Activated CD4-positive, alpha-beta memory T cell treated with anti-CD3 and anti-CD28 coated beads, Interleukin-2, amount 10 ng/mL, durations not matched to agents 7 days and 5 days (primary cell): Measurements from ENCODE around the gene XPO5. TPM values are rescaled to one million over a fixed set of nuclear protein-coding genes. Genes with fewer than 3 reads are reported as not detected.

Experiments used
- CTCF ChIA-PET: fragments of 350-600 bp; sonication (Branson Sonifier 250); formaldehyde crosslinking; loops from one replicate; lab custom pipeline; 2021; ENCODE audit warnings: antibody characterized with exemption, inconsistent platforms; lab: Charles Lee
- POLR2A ChIA-PET: fragments of 350-600 bp; sonication (Branson Sonifier 250); formaldehyde crosslinking; loops from one replicate; lab custom pipeline; 2021; ENCODE audit warnings: antibody characterized with exemption; lab: Charles Lee
- DNase-seq: peaks from one replicate; pipeline ENCODE4 v3.0.0-alpha.2; 2020
- H3K27ac Mint-ChIP-seq: one replicate; pipeline ENCODE4 v1.8.0; 2021; ENCODE audit warnings: mild to moderate bottlenecking, mixed read lengths
- H3K27me3 Mint-ChIP-seq: one replicate; pipeline ENCODE4 v1.8.0; 2021; ENCODE audit warnings: mixed read lengths
- H3K36me3 Mint-ChIP-seq: one replicate; pipeline ENCODE4 v1.8.0; 2021; ENCODE audit warnings: low read depth, mixed read lengths
- H3K4me1 Mint-ChIP-seq: one replicate; pipeline ENCODE4 v1.8.0; 2021; ENCODE audit warnings: mixed read lengths
- H3K4me3 Mint-ChIP-seq: one replicate; pipeline ENCODE4 v1.8.0; 2021; ENCODE audit warnings: mild to moderate bottlenecking, mixed read lengths
- H3K9me3 Mint-ChIP-seq: one replicate; pipeline ENCODE4 v1.8.0; 2021; ENCODE audit warnings: mixed read lengths
- total RNA-seq, 2 experiments: library from RNA; stranded (reverse); gene quantifications; one replicate each; pipeline ENCODE4 v1.2.3, GENCODE V29; 2021

XPO5 gene
- total RNA-seq, 2 experiments from 2014 or later: 62.5 to 78.5 TPM

- POLR2A ChIA-PET: no interaction called here
- Mint-ChIP-seq H3K9me3 (no peaks in the 10 kb centered on the region), H3K27me3 (peaks cover 17% of the 10 kb centered on the region), H3K4me3 (no peak overlapping the region), H3K27ac (no peak overlapping the region), H3K4me1 (peaks cover 34% of the 10 kb centered on the region), H3K36me3 (peaks cover 49% of the 10 kb centered on the region)
- CTCF ChIA-PET: no interaction called here
- no peak for DNase-seq
These were observed 63.9 kb downstream of the XPO5 start for GRCh38 chr6:43511824-43512415.

- POLR2A ChIA-PET: interaction anchor here (1.1 to 1.6 kb wide), 3 partner anchors 8 to 532 kb away, joined by 3 to 7 read pairs (median 5); partner anchors contain the start of gene PEX6
- peak overlapping the region; percentile 62 for H3K4me3 Mint-ChIP-seq
- CTCF ChIA-PET: interaction anchor here (1.4 kb wide), 1 partner anchor 53 kb away, joined by 3 read pairs; no protein-coding TSS in a partner anchor
These were observed 65.0 kb downstream of the XPO5 start for GRCh38 chr6:43510827-43511163.

GRCh38 chr6:43509984-43510826 is 65.6 kb downstream of the XPO5 start, which contains the start of gene LRRC73:
Gene LRRC73, minus strand, starts transcription at chr6:43510346. Its CDS starts 561 bp downstream, at chr6:43509785.
- peaks cover 41% of the 10 kb centered on the region for H3K36me3 Mint-ChIP-seq
- no peaks in the 10 kb centered on the region for H3K9me3 Mint-ChIP-seq
- CTCF ChIA-PET: interaction anchor here (1.0 to 1.4 kb wide), 4 partner anchors 14 to 141 kb away, joined by 3 read pairs; partner anchors contain the start of genes DLK2 and ZNF318
- H3K27ac Mint-ChIP-seq: peak within 1 kb of the TSS; percentile 66
- POLR2A ChIA-PET: interaction anchor here (0.6 to 1.6 kb wide), 4 partner anchors 9 to 531 kb away, joined by 3 to 7 read pairs (median 4); partner anchors contain the start of gene PEX6
- H3K4me3 Mint-ChIP-seq: peak within 1 kb of the TSS; percentile 79
- H3K27me3 Mint-ChIP-seq: peaks cover 17% of the 10 kb centered on the region
- peaks cover 30% of the 10 kb centered on the region for H3K4me1 Mint-ChIP-seq
- peak; percentile 80 for DNase-seq

More at GRCh38 chr6:43510827-43511163, 65.0 kb downstream of the XPO5 start:
- H3K27ac Mint-ChIP-seq: no peak overlapping the region
- H3K4me1 Mint-ChIP-seq: peaks cover 36% of the 10 kb centered on the region
- peaks cover 45% of the 10 kb centered on the region for H3K36me3 Mint-ChIP-seq
- peaks cover 17% of the 10 kb centered on the region for H3K27me3 Mint-ChIP-seq
- DNase-seq: no peak
- H3K9me3 Mint-ChIP-seq: no peaks in the 10 kb centered on the region

GRCh38 chr6:43509142-43509983 is 66.5 kb downstream of the XPO5 start:
- Mint-ChIP-seq H3K27ac (peak overlapping the region; percentile 66), H3K4me1 (peaks cover 23% of the 10 kb centered on the region), H3K9me3 (no peaks in the 10 kb centered on the region), H3K4me3 (peak overlapping the region; percentile 79), H3K36me3 (peaks cover 34% of the 10 kb centered on the region), H3K27me3 (peaks cover 17% of the 10 kb centered on the region)
- no peak for DNase-seq
- CTCF ChIA-PET: interaction anchor here (1.0 to 4.1 kb wide), 6 partner anchors 13 to 280 kb away, joined by 3 to 62 read pairs (median 3); partner anchors contain the start of genes DLK2, DNPH1 and ZNF318
- POLR2A ChIA-PET: interaction anchor here (0.6 to 1.6 kb wide), 4 partner anchors 10 to 530 kb away, joined by 3 to 7 read pairs (median 4); partner anchors contain the start of gene PEX6

- Mint-ChIP-seq H3K36me3 (peaks cover 30% of the 10 kb centered on the region), H3K4me3 (peak overlapping the region; percentile 79), H3K4me1 (peaks cover 20% of the 10 kb centered on the region), H3K27ac (no peak overlapping the region), H3K9me3 (no peaks in the 10 kb centered on the region), H3K27me3 (peaks cover 17% of the 10 kb centered on the region)
- CTCF ChIA-PET: interaction anchor here (3.0 to 4.1 kb wide), 4 partner anchors 10 to 279 kb away, joined by 19 to 62 read pairs (median 32); partner anchors contain the start of genes DLK2, DNPH1, POLR1C and YIPF3
- no peak for DNase-seq
- POLR2A ChIA-PET: interaction anchor here (1.8 to 3.8 kb wide), 2 partner anchors 8 to 14 kb away, joined by 5 to 31 read pairs; partner anchors contain the start of genes POLR1C and YIPF3
These were observed 67.2 kb downstream of the XPO5 start for GRCh38 chr6:43508481-43509141.

GRCh38 chr6:43506667-43507471 is 69.0 kb downstream of the XPO5 start:
- H3K27ac Mint-ChIP-seq: no peak overlapping the region
- H3K4me1 Mint-ChIP-seq: peaks cover 16% of the 10 kb centered on the region
- H3K27me3 Mint-ChIP-seq: peaks cover 17% of the 10 kb centered on the region
- ChIA-PET CTCF (interaction anchor here (0.5 to 4.1 kb wide), 30 partner anchors 11 to 332 kb away, joined by 3 to 62 read pairs (median 4); partner anchors contain the start of genes ABCC10, CRIP3, DLK2 and DNPH1), POLR2A (interaction anchor here (0.8 to 3.8 kb wide), 8 partner anchors 10 to 278 kb away, joined by 3 to 31 read pairs (median 4); partner anchors contain the start of genes DLK2, POLR1C, TJAP1 and YIPF3)
- H3K9me3 Mint-ChIP-seq: no peaks in the 10 kb centered on the region
- no peak overlapping the region for H3K4me3 Mint-ChIP-seq
- DNase-seq: peak; percentile 83
- H3K36me3 Mint-ChIP-seq: peaks cover 19% of the 10 kb centered on the region

- peaks cover 16% of the 10 kb centered on the region for H3K4me1 Mint-ChIP-seq
- H3K4me3 Mint-ChIP-seq: no peak overlapping the region
- no peaks in the 10 kb centered on the region for H3K9me3 Mint-ChIP-seq
- no peak for DNase-seq
- ChIA-PET POLR2A (interaction anchor here (0.8 to 3.8 kb wide), 5 partner anchors 11 to 242 kb away, joined by 3 to 31 read pairs (median 5); partner anchors contain the start of genes DLK2, POLR1C, TJAP1 and YIPF3), CTCF (interaction anchor here (0.5 to 4.1 kb wide), 26 partner anchors 10 to 797 kb away, joined by 3 to 62 read pairs (median 4); partner anchors contain the start of genes ABCC10, CRIP3, DLK2 and DNPH1)
- H3K27me3 Mint-ChIP-seq: peaks cover 17% of the 10 kb centered on the region
- peaks cover 22% of the 10 kb centered on the region for H3K36me3 Mint-ChIP-seq
- H3K27ac Mint-ChIP-seq: no peak overlapping the region
These were observed 69.7 kb downstream of the XPO5 start for GRCh38 chr6:43506171-43506570.

- no peak overlapping the region for H3K27ac Mint-ChIP-seq
- POLR2A ChIA-PET: interaction anchor here (0.8 to 3.8 kb wide), 5 partner anchors 11 to 77 kb away, joined by 3 to 31 read pairs (median 5); partner anchors contain the start of genes DLK2, POLR1C, TJAP1 and YIPF3
- peaks cover 16% of the 10 kb centered on the region for H3K4me1 Mint-ChIP-seq
- H3K4me3 Mint-ChIP-seq: no peak overlapping the region
- peaks cover 17% of the 10 kb centered on the region for H3K27me3 Mint-ChIP-seq
- H3K36me3 Mint-ChIP-seq: peaks cover 23% of the 10 kb centered on the region
- DNase-seq: no peak
- CTCF ChIA-PET: interaction anchor here (0.6 to 4.1 kb wide), 20 partner anchors 10 to 797 kb away, joined by 3 to 62 read pairs (median 7); partner anchors contain the start of genes ABCC10, CRIP3, DLK2 and DNPH1
- H3K9me3 Mint-ChIP-seq: no peaks in the 10 kb centered on the region
These were observed 70.1 kb downstream of the XPO5 start for GRCh38 chr6:43505718-43506117.

- H3K27me3 Mint-ChIP-seq: peaks cover 17% of the 10 kb centered on the region
- CTCF ChIA-PET: interaction anchor here (0.6 to 4.1 kb wide), 18 partner anchors 9 to 796 kb away, joined by 3 to 62 read pairs (median 6); partner anchors contain the start of genes ABCC10, CRIP3, DLK2 and DNPH1
- no peak overlapping the region for H3K27ac Mint-ChIP-seq
These were observed 70.9 kb downstream of the XPO5 start for GRCh38 chr6:43504756-43505593.

More at GRCh38 chr6:43504756-43505593, 70.9 kb downstream of the XPO5 start:
- Mint-ChIP-seq H3K4me3 (no peak overlapping the region), H3K9me3 (no peaks in the 10 kb centered on the region), H3K4me1 (peaks cover 16% of the 10 kb centered on the region), H3K36me3 (peaks cover 23% of the 10 kb centered on the region)
- POLR2A ChIA-PET: interaction anchor here (1.2 to 3.8 kb wide), 3 partner anchors 10 to 27 kb away, joined by 3 to 31 read pairs (median 5); partner anchors contain the start of genes POLR1C, TJAP1 and YIPF3
- no peak for DNase-seq
